Non-pigmented ciliary epithelial cell (primary cell): Measurements from ENCODE around the gene AKAP13.
A peak's percentile ranks its signal among the peaks of the same experiment; 100 is the strongest.
"Not testable (repeated sequence)": the region's sequence is repeated elsewhere in the genome, so short reads cannot be mapped to it uniquely, and the experiment has no call there.

Source experiments
- DNase-seq: peaks from one replicate; pipeline ENCODE4 v3.0.0-alpha.2; 2010; ENCODE audit warnings: low read depth

AKAP13 gene

GRCh38 chr15:85477730-85478129 is 97.3 kb downstream of the AKAP13 start:
- DNase-seq, result no peak

GRCh38 chr15:85479071-85479647 is 98.8 kb downstream of the AKAP13 start:
- peak; percentile 55 for DNase-seq

DNA sequence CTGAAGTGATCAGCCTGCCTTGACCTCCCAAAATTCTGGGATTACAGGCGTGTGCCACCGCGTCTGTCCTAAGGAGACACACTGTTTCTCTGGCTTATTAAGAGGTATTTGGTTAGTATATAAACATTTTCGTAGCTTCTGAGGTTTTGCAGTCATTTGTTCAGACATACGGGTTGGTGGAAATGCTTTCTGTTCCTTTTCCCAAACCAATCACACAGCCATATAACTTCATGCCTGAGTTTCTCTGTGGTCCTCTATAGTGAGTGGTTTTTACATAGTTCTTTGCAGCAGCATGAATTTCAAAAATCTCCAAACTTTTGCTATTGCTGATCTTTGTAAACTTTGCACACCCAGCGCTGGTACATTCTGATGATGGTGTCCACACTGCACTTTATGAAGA is 100.5 kb downstream of the AKAP13 start:
- DNase-seq, result no peak

DNA sequence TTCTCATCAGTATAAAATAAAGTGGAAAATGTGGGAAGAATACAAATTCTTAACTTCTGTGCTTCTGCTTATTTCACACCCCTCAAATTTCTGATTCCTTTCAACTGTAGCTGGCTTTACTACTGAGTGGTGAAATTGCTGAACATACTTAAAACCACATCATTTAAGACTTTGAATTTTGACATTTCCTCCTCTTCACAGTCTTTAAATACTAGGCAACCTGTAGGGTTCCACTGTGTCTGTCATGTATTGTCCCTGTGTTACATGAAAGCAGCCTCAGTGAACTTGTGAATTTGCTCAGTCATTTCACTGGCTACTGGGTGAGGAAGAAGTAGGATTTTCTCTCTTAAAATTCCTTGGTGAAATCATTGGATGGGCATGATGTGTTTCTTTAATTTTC is 101.1 kb downstream of the AKAP13 start:
- DNase-seq, result not testable (repeated sequence)

GRCh38 chr15:85482894-85483293 is 102.5 kb downstream of the AKAP13 start:
- DNase-seq, result peak; percentile 71

GRCh38 chr15:85483955-85484354 is 103.6 kb downstream of the AKAP13 start:
- not testable (repeated sequence) for DNase-seq

DNA sequence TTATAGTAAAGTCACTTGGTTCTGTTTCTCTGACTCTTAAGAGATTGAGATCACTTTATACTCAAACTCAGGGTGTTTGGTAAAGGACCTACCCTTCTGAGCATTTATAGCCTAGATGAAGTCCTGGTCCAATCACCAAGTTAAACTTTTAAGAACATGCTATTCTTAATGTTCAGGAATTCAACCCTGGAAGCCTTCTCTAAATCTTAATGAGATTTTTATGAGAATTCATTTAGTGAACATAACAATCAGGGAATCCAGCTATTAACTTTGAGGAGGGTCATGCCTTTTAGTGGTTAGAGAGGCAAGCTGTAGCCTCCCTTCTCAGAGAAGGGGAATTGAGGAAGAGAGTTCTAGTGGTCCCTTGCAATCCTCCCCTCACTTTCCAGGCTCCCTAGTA is 104.5 kb downstream of the AKAP13 start:
- not testable (repeated sequence) for DNase-seq

DNA sequence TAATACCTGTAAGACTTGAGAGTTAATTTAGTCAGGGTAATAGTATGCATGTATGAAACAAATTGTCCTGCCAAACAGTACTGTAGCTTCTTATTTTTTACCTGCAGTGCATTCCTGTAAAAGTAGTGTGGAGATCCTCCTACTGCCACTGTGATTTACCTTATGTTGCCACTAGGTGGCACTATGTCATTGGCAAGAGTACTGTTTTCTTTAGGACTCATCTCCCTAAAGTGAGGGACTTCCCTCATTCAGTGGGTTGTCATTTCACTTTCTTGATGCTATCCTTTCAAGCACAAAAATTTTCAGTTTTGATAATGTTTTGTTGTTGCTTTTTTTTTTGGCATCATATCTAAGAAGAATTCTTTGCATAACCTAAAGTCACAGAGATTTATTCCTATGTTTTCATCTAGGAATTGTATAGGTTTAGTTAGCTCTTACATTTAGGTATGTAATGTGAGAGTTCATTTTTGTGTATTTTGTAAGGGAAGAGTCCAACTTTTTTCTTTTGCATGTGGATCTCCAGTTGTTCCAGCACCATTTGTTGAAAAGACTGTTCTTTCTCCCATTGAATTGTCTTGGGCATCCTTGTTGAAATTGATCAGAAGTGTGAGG is 105.7 kb downstream of the AKAP13 start:
- peak; percentile 64 for DNase-seq

- not testable (repeated sequence) for DNase-seq
Observed at GRCh38 chr15:85487796-85488195, 107.4 kb downstream of the AKAP13 start.

GRCh38 chr15:85488997-85489396 is 108.6 kb downstream of the AKAP13 start:
- DNase-seq, result no peak

DNA sequence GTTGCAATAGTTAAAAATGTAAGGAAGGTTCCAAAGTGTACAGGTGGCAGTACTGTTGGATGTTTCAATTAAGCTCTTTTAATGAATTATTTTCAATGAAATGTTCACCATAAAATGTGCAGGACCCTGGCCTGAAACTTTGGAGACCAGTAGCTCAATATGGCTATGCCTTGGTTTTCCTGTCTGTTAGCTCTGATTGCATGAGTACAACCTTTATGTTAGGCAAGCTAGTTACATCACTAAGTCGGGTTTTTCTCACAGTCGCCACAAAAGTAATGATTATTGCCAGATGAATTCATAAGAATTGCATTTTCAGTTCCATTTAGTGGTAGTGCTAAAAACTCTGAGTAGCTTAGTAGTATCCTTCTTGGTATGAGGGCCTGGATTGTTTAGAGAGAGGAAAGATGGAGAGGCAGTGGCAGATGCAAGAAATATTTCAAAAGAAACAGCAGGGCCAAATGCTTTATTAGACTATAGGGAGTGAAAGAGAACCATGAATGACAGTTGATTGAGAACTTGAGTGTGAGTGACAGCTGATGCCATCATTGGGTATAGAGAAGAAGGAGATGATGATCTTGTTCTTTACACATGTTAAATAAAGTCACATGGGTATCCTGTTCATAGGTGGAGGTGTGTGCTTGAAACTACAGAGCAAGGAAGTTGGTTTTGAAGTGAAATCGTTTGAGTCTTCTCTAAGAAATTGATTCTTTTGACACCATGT is 109.5 kb downstream of the AKAP13 start:
- no peak for DNase-seq

DNA sequence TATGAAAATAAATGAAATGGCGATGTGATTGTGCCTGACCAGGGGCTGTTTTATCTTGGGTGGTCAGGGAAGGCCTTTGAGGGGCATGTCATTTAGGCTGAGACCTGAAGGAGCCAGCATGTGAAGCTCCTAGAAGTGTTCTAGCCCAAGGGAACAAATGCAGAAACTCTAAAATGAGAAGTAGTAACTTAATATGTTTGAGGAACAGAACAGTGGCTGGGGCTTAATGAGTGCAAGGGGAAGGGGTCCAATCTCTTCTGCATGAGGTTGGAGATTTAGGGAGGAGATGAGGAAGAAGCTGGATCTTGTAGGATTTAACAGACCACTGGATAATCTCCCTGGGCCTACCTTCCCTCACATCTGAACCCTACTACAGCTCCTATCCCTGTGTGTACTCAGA is 110.5 kb downstream of the AKAP13 start:
- DNase-seq, result no peak

- no peak for DNase-seq
Observed at GRCh38 chr15:85491691-85492090, 111.3 kb downstream of the AKAP13 start.

DNA sequence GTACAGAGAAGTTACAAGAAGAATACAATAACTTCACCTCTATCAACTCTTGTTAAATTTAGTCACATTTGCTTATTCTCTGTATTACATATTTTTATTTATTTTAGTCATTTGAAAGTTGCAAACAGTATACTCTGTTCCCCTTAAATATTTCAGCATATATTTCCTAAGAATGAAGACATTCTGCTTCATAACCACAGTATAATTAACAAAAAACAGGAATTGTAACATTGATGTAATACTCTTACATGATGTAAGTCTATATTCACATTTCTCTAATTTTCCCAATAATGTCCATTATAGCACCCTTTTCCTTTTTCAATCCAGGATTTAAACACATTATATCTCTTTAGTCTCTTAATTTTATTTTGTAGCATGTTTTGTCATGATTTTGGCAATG is 112.0 kb downstream of the AKAP13 start:
- DNase-seq, result no peak

DNA sequence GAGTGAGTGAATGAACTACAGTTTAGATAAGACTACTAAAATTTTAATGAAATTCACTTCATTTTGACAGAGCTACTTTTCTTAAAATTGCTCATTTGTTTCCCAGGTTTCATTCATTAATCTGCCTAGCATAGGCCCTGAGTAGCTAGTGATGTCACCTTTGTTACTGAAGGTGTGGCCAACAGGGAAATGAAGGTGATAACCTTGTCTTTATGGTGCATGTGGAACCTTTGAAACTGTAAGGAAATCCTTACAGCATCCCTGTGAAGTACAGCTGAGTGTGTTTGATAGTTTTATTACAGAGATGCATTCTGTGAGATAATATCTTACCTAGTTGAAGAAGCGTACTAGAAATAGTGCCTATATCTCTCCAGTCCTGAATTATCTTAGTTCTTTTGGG is 112.9 kb downstream of the AKAP13 start:
- no peak for DNase-seq

DNA sequence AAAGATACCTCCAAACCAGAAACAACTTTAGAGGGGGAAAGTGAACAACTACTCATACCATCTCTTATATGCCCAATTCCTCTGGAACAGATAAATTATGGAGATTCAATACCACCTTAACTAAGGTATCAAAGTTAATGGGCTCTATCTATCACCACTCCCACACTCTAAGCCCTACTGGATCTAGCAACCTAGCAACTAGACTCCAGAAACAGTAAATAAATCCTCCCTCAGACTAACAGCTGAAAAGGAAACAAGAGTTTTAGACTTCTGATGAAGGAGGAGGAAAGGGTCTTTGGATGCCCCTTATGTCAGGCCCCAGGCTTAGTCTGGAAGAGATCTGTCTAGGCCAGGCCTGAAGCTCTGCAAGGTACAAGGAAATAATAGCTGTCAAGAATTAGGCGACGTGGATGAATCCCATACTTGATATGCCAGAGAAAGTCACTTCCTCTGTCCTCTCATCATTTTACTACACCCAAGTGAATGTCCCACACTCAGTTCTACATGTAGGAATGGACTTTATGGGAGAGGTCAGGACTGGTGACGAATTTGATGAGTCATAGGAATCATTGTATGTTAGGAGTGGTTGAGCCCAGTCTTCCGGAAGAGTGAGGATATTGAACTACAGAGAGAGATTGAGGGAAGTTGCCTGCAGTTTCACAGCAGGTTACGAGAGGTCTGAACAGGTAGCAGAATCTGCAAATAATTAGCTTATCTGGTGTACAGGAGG is 113.8 kb downstream of the AKAP13 start:
- peak; percentile 91 for DNase-seq

DNA sequence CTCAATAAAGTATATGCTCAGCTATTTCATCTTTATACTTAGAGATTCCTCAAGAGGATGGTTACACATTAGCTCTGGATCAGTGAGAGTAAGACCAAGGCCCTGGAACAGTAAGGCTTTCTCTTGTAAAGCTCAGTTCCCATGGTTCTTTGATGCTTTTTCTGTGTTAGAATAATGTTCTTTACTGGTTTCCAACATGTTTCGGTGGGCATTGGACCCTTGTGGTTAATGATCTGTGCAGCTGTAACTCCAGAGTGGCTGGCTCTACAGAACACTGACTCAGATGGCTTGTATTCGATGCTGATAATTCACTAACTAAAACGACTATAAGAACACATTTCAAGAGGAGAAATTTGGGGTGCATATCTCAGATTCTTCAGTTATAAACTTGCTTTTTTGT is 114.7 kb downstream of the AKAP13 start:
- DNase-seq, result no peak

GRCh38 chr15:85495544-85495943 is 115.1 kb downstream of the AKAP13 start:
- DNase-seq, result no peak

DNA sequence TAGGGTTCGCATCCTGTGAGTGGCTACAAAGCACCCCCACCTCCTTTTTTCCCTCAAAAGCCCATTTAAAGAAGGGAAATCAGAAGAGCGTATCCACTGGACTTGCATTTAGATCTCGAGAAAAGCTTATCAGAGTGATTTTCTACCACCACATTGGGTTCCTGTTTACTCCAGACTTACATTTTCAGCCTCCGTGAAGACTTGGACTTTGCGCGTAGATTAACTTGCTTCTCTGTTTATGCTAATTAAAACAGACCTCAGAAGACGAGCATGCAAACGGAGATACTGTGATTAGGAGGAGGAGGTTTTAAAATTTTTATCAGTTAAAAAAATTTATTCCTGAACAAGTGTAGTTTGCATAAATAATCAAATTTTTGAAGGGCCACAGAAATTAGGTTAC is 115.7 kb downstream of the AKAP13 start:
- DNase-seq, result no peak

DNA sequence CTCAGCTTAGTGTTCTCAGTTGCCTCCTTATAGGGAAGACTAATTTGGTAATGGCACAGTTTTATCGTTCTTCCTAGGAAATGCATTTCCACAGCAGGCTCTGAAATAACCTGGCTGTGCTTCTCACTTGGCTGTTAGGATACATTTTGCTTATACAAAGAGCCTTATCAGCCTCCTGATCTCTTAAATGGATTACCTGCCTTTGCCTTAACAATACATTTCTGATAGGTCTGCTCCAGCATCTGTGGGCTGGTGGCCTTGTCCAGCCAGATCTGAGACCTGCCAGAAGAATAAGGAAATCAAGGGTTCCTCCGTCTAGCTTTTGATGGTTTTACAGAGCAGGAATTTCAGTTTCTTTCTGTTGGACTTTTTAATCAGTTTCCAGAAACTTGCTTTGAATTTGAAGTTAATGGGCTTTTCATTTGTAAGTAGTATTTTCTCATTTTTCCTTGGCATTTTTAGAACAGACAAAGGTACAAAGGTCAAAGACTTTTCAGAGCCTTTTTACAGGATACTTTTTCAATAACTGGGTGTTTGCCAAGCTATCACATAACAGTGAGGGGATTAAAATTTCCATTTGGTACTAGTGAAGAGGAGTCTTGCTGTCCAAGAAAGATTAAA is 116.3 kb downstream of the AKAP13 start:
- DNase-seq, result no peak

- no peak for DNase-seq
Observed at GRCh38 chr15:85497172-85497569, 116.8 kb downstream of the AKAP13 start.

GRCh38 chr15:85498471-85498870 is 118.1 kb downstream of the AKAP13 start:
- no peak for DNase-seq
